ENCODE measurements around the gene NMD3.
A peak's percentile ranks its signal among the peaks of the same experiment; 100 is the strongest.
"Not testable (repeated sequence)": the region's sequence is repeated elsewhere in the genome, so short reads cannot be mapped to it uniquely, and the experiment has no call there.

The NMD3 gene

GRCh38 chr3:161274691-161275298 is 53.7 kb downstream of the NMD3 start:
- peak in 1 of 2 donors; percentile 5 for DNase-seq (ENCODE audit: extremely low read depth in 1 of 2, low read depth in 1 of 2)

DNA sequence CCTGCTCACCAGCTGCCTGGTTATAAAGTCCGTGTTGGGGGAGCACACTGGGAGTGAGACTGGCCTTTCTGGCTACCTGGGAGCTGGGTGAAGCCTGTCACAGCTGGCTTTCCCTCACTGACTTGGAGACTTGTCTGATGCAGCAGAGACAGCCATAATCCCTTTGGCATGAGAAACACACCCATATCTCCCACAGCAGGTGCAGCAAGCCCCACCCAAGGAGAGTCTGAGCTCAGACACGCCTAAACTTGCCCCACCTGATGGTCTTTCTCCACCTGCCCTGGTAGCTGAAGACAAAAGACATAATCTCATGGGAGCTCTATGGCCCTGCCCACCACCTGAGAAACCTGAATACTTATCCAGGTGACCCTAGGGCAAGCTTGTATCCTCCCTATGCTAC is 54.8 kb downstream of the NMD3 start:
- no peak for DNase-seq (ENCODE audit: extremely low read depth in 1 of 2, low read depth in 1 of 2)

- not testable (repeated sequence) for DNase-seq (ENCODE audit: extremely low read depth in 1 of 2, low read depth in 1 of 2)
Observed at GRCh38 chr3:161282387-161282786, 61.3 kb downstream of the NMD3 start.

DNA sequence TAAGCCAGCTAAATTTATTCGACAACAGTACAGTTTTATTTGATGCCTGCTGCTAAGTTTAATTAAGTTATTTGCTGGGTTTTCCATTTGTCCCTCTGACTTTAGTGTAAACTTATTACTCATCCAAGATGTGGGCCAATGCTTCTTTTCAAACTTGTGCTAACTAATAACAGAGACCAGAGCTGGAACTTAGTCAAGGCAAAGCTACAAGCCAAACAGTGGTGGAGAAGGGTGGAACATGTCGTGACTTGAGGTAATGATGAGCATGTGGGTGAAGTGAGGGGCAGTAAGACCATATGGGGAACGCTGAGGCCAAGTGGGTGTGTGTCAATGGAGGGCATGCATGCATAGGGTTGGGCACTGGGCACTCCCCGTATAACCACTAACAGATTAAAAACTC is 63.9 kb downstream of the NMD3 start:
- DNase-seq (ENCODE audit: extremely low read depth in 1 of 2, low read depth in 1 of 2) = no peak

GRCh38 chr3:161289174-161289573 is 68.1 kb downstream of the NMD3 start:
- DNase-seq (ENCODE audit: extremely low read depth in 1 of 2, low read depth in 1 of 2) = no peak

- no peak for DNase-seq (ENCODE audit: extremely low read depth in 1 of 2, low read depth in 1 of 2)
Observed at GRCh38 chr3:161291191-161291901, 70.2 kb downstream of the NMD3 start.

DNA sequence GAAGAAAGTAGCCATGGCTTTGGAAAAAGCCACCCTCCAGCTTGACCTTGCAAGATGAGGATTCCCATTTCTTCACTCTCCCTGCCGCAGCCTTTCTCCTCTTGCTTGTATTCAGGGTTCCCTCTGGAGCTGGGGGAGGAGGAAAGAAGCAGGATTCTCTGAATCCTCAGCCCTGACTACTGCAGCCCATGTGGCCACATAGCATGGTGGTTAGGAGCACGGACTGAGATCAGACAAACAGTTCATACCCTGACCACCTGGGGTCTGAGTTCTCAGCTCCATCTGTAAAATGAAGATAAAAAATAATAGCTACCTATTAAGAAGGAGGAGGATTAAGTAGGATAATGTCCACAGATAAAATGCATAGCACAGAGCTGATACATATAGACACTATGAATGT is 72.3 kb downstream of the NMD3 start:
- DNase-seq (ENCODE audit: extremely low read depth in 1 of 2, low read depth in 1 of 2) = no peak

- DNase-seq (ENCODE audit: extremely low read depth in 1 of 2, low read depth in 1 of 2) = no peak
Observed at GRCh38 chr3:161295325-161295724, 74.2 kb downstream of the NMD3 start.

DNA sequence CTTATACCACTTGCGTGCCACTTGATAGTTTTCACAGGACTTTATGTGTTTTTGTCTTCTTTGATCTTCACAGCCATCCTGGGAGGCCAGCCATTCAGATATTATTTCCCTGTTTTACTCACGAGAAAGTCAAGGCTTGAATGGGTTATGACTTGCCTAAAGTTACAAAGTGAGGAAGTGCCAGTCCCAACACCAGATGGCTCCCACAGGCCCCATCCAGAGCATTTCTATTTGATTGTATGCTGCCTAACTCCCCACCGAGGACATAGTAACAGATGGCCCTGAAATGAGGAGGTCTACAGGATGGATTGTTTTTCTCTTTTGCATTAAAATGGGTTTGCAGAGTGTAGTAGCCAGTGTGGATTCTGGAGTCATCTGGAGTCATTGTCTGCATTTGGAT is 75.7 kb downstream of the NMD3 start:
- DNase-seq (ENCODE audit: extremely low read depth in 1 of 2, low read depth in 1 of 2) = no peak

Data from activated CD8-positive, alpha-beta memory T cell treated with anti-CD3 and anti-CD28 coated beads for 1 hour (primary cell).